ENCODE measurements around the gene HES1. TPM values are rescaled to one million over a fixed set of nuclear protein-coding genes. Genes with fewer than 3 reads are reported as not detected.
"Not testable (repeated sequence)": the region's sequence is repeated elsewhere in the genome, so short reads cannot be mapped to it uniquely, and the experiment has no call there.

Gene HES1, protein sequence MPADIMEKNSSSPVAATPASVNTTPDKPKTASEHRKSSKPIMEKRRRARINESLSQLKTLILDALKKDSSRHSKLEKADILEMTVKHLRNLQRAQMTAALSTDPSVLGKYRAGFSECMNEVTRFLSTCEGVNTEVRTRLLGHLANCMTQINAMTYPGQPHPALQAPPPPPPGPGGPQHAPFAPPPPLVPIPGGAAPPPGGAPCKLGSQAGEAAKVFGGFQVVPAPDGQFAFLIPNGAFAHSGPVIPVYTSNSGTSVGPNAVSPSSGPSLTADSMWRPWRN
- total RNA-seq: 49.7 and 74.2 TPM in 2 replicates

DNA sequence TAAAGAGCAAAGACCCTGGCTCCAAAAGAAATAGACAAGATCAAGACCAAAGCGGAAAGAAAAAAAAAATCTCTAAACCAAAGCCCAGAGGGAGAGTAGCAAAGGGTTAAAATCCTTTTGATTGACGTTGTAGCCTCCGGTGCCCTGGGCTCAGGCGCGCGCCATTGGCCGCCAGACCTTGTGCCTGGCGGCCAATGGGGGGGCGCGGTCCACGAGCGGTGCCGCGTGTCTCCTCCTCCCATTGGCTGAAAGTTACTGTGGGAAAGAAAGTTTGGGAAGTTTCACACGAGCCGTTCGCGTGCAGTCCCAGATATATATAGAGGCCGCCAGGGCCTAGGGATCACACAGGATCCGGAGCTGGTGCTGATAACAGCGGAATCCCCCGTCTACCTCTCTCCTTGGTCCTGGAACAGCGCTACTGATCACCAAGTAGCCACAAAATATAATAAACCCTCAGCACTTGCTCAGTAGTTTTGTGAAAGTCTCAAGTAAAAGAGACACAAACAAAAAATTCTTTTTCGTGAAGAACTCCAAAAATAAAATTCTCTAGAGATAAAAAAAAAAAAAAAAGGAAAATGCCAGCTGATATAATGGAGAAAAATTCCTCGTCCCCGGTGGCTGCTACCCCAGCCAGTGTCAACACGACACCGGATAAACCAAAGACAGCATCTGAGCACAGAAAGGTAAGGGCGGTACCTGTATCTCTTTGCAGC, at the start of gene HES1:
Gene HES1 (plus strand): TSS at position 343 of the 713 bp plus-strand sequence. CDS start 233 bp downstream, at position 576.
- peak; percentile 99 to 100 for DNase-seq (ENCODE audit: low read depth in 2 of 2)

DNA sequence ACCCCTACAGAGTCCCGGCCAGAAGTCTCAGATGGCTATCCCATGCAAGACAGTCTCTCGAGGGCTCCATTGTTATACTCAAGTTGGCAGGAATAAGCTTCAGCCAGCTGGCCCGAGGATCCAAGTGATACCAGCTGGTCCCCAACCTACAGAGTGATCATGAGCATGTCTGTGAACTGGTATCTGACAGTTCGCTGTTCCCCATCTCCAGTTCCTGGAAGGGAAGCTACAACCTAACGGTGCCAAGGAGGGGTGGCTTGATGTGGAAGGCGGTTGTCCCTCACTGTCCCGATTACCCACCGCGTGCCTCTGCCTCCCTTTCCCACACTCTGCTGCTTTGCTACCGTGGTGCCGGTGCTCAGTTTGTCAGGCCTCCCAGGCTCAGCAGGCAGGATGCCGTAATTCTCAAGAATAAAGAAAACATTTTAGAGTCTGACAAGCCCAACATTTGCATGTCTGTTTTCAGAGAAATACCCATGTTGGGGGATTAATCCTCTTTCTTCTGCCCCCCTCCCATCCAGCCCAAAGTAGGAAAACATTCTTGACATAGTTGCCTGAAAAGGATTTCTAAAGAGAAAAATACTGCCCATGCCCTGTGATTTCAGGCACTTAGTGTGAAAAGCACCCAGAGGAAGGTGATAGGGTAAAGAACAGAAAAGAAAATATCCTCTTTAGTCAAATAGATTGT, 49.4 kb upstream of the HES1 start:
- DNase-seq (ENCODE audit: low read depth in 2 of 2): no peak

DNA sequence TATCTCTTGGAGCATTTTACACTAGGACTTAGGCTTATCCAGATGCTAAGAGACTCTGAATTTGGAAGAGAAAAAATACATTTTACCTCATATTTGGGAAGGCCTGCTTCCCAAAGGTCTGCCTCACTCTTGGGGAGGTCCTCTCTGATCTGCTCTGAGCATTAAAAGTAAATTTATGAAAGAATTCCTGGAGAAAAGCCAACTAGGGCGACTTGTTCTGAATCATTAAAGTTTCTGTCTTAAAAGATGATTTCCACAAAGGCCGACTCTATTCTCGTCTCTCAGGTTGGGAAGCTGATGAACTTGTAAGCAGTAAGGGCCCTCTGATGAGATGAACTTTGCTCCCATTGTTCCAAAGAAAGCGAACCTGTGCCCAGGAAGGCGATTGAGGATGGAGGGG, 48.7 kb upstream of the HES1 start:
- DNase-seq (ENCODE audit: low read depth in 2 of 2): no peak

DNA sequence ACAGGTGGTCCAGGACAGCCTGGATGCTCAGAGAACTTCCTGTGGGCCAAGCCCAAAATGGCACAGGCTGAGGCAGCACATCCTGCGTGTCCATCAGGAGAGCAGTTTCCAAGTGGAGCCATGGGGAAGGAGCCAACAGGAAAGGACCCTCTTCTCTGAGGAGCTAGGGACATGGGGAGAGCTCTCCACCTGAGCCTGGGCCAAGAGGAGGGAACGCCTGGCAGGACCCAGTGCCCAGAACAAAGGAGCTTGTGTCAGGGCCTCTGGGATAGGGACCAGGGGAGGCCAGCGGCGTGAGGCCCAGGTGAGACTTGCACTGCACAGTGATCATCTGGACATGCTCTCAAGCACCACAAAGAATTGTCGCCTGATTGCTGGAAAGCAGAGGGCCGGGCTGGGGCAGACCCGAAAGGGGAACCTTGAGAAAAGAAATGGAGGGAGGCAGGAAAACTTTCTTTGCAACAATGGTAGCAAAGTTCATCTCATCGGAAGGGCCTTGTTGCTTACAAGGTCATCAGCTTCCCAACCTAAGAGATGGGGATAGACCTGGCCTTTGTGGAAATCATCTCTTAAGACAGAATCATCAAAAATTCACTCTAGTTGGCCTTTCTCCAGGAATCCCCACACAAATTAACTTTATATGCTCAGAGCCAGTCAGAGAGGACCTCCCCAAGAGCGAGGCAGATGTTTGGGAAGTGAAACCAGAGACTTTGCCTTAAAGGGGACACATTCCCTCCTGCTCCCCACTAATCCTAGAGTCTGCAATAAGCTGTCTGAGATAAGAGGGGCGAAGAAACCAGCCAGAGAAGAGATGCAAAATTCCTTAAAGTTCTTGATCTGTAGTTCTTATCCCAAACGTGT, 47.7 kb upstream of the HES1 start:
- DNase-seq (ENCODE audit: low read depth in 2 of 2): no peak

DNA sequence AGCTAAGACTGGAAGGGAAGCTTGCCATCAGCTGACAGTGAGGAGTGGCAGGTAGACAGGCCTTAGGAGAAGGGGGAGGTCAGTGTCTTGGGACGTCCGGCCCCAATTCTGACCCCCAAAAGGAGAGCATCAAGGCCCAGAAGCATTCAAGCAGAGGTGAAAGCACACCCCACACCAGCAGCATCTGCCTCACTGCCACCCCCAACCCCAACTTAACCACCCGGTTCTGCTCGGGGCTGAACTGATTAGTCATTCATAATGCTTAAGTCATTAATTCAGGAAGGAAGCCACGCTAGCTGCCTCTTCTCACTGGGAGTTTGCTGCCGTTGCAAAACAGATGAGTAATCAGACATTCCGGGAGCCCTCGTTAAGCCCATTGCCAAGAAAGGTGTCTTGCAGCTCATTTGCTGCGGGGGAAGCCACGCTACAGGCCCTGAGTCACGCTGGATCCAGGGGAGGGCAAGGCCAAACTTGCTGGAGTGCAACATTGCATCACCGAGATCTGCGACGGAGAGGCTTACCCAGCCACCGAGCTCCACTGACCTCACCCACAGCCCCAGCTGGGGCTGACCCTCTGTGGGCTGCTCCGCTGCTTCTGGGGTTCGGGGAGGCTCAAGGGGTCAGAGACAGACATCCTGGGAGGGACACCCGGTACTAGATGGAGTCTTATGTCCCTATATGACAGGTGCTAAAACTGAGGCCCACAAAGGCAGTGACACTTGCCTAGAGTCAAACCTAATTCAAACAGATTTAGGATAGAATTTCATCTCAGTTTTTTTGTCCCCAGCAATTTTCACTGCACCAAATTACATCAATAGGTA, 46.4 kb upstream of the HES1 start:
- peak; percentile 87 to 100 for DNase-seq (ENCODE audit: low read depth in 2 of 2)

DNA sequence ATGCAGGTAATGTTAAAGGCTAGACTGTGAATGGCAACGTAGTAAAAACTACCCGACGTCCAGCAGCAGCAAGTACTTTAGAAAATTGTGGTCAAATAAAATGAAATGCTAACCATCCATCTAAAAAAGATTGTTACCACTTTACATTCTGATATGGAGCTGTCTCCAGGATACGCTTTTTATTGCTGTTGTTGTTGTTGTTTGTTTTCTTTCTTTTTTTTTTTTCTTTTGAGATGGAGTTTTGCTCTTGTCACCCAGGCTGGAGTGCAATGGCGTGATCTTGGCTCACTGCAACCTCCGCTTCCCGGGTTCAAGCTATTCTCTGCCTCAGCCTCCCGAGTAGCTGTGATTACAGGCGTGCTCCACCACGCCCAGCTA, 45.8 kb upstream of the HES1 start:
- not testable (repeated sequence) for DNase-seq (ENCODE audit: low read depth in 2 of 2)

DNA sequence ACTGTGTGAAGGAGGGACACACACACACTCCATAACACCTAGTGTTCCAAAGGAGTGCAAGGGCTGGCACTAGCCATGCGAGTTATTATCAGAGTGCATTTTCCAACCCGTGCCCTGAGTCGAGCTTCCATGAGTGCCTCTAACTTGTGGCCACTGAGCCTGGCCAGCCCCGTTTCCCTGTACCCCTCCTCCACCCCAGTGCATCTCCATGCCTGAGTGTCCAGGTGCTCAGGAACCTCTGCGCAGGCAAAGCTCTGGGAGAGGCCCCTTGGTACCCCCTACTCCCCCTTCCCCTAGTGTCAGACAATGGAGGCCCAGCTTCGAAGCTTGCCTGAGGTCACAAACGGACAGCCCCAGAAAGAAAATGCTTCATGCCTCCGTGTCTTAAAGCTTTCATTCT, 45.2 kb upstream of the HES1 start:
- no peak for DNase-seq (ENCODE audit: low read depth in 2 of 2)

DNA sequence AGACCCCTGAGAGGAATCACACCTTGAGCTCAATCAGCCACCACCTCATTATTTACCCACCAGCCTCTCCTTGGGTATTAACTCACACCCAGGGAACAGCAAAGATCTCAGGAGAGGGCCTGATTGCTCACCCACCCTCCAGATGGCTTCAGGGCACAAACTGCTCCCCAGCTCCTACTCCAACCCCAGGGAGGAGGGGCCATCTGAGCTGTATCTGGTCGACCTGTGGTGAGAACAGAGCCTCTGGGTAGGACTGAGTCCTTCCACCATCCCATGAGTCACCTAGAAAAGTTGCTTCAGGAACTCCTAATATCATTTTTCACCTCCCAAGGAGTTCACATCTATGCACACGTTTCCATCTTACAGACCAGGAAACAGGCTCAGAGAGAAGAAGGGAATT, 44.8 kb upstream of the HES1 start:
- DNase-seq (ENCODE audit: low read depth in 2 of 2): peak in 1 of 2 donors; percentile 39

DNA sequence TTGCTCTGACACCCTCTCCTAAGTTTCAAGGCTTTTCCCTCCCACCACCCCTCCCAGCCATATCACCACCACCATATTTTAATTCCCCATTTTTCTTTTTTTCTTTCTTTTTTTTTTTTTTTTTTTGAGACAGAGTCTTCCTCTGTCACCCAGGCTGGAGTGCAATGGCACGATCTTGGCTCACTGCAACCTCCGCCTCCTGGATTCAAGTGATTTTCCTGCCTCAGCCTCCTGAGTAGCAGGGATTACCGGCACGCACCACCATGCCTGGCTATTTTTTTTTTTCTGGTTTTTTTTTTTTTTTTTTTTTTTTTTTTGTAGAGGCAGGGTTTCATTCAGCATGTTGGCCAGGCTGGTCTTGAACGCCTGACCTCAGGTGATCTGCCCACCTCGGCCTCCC, 44.1 kb upstream of the HES1 start:
- not testable (repeated sequence) for DNase-seq (ENCODE audit: low read depth in 2 of 2)

DNA sequence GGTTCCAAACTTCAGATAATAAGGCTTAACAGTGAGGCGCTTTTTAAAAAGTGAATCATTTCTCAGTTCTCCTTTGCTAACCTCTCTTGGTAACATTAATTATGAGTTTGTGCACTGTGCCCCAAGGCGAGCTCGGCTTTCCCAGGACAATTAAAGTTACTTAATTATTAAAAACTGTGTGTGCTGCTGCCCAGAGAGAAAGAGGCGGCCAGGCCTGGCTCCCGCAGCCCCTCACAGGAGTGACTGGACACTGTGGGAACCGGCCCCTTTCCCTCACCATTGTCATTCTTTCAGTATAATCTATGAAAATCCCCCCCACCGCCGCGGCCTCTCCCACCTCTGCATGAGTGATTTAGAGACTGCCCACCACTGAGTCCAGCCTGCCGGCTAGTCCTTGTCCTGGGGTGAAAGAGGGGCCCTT, 43.1 kb upstream of the HES1 start:
- no peak for DNase-seq (ENCODE audit: low read depth in 2 of 2)

DNA sequence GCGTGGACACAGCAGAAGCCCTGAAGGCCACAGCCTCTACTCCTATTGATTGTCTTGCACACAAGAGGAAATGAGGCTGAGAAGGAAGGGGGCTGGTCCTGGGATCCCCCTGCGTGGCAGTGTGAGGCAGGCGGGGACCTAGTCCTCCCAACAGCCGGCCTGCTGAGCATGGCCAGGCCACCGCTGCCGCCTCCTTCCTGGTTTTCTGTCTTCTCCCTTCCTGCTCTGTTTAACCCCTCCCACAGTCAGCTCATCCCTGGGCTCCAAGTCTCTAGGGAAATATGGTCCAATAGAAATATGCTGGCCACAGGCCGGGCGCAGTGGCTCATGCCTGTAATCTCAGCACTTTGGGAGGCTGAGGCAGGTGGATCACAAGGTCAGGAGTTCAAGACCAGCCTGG, 42.1 kb upstream of the HES1 start:
- no peak for DNase-seq (ENCODE audit: low read depth in 2 of 2)

DNA sequence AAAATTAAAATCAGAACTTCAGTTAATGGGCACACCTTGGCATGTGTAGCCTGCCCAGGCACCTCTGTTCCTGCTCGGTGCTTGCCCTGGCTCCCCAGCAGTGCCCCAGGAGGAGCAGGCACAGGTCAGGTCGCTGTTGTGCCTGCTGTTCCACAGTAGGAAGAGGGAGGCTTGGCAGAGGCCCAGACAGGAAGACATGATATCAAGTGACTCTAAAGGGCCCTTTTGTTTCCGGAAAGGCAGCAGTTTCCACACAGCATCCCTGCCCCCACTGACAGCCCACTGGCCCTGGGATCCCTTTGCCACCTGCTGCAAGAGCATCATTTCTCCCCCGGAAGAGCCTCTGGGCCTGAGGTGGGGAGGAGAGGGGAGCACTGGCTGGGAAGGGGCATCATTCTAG, 40.5 kb upstream of the HES1 start:
- peak; percentile 60 to 93 for DNase-seq (ENCODE audit: low read depth in 2 of 2)

DNA sequence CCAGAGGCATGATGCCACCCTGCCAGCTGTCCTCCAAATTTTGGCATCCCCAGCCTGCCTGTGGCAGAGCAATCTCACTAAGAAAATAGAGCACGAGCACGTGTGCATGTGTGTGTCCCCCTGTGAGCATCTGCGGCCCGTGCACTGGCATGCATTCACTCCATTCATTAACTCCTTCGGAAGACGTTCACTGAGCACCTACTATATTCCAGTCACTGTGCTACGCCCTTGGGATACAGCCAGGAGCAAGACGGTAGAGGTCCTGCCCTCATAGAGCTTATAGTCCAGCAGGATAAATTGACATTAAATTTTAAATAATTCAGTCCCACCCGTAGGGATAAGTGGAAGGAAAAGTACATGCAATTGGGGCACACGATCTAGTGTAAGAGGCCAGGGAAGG, 40.0 kb upstream of the HES1 start:
- DNase-seq (ENCODE audit: low read depth in 2 of 2): no peak

DNA sequence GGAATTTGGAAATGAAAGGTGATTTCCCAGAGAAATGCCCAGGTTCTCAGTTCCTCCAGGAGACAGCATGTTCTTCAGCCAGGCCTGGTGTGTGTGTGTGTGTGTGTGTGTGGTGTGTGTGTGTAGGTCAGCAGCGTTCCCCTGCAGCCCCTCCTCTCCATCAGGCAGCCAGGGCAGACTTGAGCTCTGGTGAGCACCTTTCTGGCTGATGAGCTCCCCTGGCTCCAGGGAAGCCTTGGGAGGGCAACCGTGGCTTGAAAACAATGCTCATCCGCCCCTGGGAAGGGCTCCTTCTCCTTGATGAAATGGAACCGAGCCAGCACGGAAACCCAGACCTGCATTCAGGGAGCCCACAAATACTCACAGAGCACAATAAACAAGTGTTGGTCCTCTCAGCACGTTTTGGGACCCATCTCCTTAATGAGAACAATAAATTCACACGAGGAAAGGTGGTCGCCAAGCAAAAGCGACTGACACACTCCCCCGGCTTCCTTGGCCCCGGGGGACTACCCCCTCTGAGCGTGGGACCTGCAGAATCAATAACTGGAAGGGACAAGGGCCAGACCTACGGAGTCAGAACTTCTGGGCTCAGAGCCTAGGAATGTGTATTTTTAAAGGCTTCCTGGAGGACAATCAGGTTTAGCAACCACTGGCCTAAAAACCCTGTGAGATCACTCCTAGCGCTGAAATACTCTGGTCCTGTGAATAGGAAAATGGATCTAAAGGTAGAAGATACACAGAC, 38.6 kb upstream of the HES1 start:
- DNase-seq (ENCODE audit: low read depth in 2 of 2): no peak

DNA sequence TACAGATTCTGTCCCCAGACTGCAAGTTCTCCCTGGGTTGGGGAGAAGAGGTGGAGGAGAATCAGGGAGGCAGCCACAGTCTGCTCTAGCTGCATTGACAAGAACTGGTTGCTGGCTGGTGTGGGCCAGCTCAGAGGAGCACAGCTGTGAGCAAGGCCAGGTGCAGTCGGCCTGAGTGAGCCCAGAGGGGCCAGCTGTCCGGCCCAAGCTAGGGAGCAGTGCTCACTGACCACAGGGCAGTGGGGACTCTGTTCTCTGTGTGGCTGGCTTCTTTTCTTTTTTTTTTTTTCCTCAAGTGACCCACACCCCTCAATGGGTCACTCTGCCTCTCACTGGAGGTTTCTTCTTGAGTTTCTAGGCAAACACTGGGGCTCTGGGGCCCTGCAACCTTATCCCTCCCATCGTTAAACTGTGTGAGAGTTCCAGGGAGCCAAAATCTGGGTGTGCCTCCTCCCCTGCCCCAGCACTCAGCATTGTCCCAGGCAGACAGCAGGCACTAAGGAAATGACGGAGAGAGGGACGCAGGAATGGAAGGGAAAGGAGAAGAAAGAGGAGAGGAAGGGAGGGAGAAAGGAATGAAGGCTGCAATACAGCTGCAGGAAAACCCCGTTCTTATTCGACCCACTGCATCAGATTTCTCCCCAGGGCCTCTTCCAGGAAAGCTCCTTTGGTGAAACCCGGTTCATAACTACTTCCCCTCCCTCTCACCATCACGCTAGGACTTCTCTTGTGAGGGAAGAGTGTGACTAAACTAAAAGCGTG, 37.7 kb upstream of the HES1 start:
- no peak for DNase-seq (ENCODE audit: low read depth in 2 of 2)

DNA sequence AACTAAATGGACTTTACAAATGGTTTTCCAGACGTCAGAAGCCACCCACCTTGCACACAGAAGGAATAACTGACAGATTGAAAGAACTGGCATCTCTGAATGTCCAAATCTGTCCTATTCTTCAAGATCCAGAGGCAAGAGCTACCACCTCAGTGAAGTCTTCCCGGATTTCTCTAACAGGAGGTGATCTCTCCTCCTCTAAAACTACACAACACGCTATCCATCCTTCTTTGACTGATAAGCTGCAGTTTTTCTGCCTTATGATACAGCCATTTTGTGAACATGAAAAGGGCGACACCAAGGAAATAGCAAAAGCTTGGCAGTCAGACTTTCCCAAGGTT, 37.1 kb upstream of the HES1 start:
- no peak for DNase-seq (ENCODE audit: low read depth in 2 of 2)

DNA sequence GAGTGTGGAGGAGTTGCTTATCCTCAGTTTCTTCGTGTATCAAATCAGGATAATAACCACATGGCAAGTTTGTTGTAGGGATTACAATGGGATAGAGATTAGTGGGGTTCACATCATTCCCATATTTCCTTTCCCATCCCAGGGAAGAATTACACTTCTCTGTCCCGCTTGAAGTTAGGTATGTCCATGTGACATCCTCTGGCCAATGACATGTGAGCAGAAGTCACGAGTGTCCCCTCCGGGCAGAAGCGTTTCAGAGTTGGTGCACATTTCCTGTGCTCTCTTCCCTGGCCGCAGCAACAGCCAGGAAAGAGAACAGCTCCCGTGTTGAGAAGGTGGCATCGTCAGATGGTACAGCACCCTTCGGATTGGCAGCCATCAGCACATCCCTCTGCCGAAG, 36.7 kb upstream of the HES1 start:
- peak in 1 of 2 donors; percentile 52 for DNase-seq (ENCODE audit: low read depth in 2 of 2)

DNA sequence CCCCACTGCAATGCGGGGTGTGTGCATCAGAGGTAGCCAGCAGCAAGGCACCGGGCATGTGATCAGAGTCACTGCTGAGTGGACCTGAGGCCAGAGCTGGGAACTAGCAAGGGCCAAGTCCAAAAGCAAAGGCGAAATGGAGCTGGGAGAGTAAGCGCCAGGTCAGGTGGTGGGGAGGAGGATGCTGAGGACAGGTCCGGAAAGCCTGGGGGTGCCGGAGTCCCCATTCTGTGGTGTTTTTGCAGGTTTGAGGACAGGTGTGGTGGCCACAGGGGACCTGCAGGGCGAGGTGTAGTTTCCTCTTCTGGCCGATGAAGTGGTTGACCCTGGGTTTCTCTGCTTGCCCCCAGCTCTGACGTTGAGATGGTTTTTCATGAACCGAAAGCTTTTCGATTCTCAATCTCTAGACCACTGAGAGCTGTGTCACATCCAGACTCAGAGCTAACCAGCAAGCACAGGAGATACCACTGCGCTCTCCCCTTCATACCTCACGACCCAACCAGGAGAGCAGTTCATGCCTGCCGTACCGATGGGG, 35.0 kb upstream of the HES1 start:
- DNase-seq (ENCODE audit: low read depth in 2 of 2): no peak
